Measurements from ENCODE around the gene ADTRP. TPM values are rescaled to one million over a fixed set of nuclear protein-coding genes. Genes with fewer than 3 reads are reported as not detected.

The ADTRP gene
- total and polyA plus RNA-seq, 2 donors (not counting 1 experiment from before 2014, with no cell fraction given): 0.18 to 1.2 TPM

DNA sequence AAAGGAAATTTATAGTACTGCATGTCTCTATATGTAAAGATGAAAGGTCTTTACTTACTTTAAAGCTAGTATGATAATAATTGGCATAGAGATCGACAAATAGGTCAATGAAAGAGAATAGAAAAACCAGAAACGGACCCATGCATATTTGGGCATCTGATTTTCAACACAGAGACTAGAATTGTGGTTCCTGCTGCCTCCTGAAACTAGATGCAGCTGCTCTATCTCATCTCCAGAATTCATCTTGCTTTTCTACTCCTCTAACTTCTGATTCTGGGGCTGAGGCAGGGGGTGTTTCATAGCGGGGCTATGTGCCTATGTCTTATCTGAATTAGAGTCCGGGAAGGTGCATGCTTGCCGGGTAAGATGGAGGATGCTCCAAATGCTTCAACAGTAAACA, 105.9 kb downstream of the ADTRP start:
- no peak for ATAC-seq (ENCODE audit: low read depth)
- Histone ChIP-seq H3K9me3 (ENCODE audit: control extremely low read depth in 1 of 3, control insufficient read depth in 2 of 3, insufficient read depth in 1 of 3, low read length in 2 of 3) (no peaks in the 10 kb centered on the region), H3K4me3 (ENCODE audit: control extremely low read depth in 1 of 5, extremely low read depth in 1 of 5, insufficient read depth in 1 of 5, low read depth in 2 of 5, low read length in 4 of 5) (no peak overlapping the region), H3K36me3 (replicated peaks in 1 of 2; ENCODE audit: control extremely low read depth in 1 of 2, control insufficient read depth in 1 of 2, extremely low read depth in 1 of 2, insufficient read depth in 2 of 2, low read length in 1 of 2) (no peaks in the 10 kb centered on the region), H3K27me3 (replicated peaks in 1 of 4; ENCODE audit: control extremely low read depth in 1 of 4, control insufficient read depth in 3 of 4, insufficient read depth in 4 of 4, low read length in 3 of 4) (peaks cover 0 to 8% (median 4%) of the 10 kb centered on the region in 4 experiments), H4K20me1 (ENCODE audit: control insufficient read depth, insufficient read depth, low read length, poor library complexity, severe bottlenecking) (no peaks in the 10 kb centered on the region), H2AFZ (ENCODE audit: insufficient read depth, low read depth, low read length, poor library complexity, severe bottlenecking) (no peak overlapping the region), H3K27ac (ENCODE audit: low read length in 2 of 2) (no peak overlapping the region), H3K4me2 (replicated peaks; ENCODE audit: low read depth, low read length, poor library complexity, severe bottlenecking) (no peak overlapping the region), H3K4me1 (ENCODE audit: control insufficient read depth in 2 of 2, insufficient read depth in 2 of 2, low read length in 2 of 2) (no peaks in the 10 kb centered on the region), H3K79me2 (ENCODE audit: control insufficient read depth, insufficient read depth, low read length) (no peaks in the 10 kb centered on the region), H3K9ac (ENCODE audit: low read length) (no peak overlapping the region)
- Mint-ChIP-seq H3K4me3 (no peak overlapping the region), H3K27ac (no peak overlapping the region), H3K4me1 (no peaks in the 10 kb centered on the region), H3K27me3 (peaks cover 26% of the 10 kb centered on the region), H3K9me3 (ENCODE audit: insufficient read depth) (no peaks in the 10 kb centered on the region)
- CTCF ChIA-PET: interaction anchor here (1.0 to 1.6 kb wide), 2 partner anchors 617 to 618 kb away, joined by 3 to 5 read pairs; no protein-coding TSS in a partner anchor
- POLR2A ChIA-PET: no interaction called here
- TF ChIP-seq EZH2 (IDR thresholded peaks at IDR 0.05; ENCODE audit: borderline replicate concordance, insufficient read depth, low read depth, low read length, poor library complexity, severe bottlenecking): no peak
- TF ChIP-seq, protein P1, sequence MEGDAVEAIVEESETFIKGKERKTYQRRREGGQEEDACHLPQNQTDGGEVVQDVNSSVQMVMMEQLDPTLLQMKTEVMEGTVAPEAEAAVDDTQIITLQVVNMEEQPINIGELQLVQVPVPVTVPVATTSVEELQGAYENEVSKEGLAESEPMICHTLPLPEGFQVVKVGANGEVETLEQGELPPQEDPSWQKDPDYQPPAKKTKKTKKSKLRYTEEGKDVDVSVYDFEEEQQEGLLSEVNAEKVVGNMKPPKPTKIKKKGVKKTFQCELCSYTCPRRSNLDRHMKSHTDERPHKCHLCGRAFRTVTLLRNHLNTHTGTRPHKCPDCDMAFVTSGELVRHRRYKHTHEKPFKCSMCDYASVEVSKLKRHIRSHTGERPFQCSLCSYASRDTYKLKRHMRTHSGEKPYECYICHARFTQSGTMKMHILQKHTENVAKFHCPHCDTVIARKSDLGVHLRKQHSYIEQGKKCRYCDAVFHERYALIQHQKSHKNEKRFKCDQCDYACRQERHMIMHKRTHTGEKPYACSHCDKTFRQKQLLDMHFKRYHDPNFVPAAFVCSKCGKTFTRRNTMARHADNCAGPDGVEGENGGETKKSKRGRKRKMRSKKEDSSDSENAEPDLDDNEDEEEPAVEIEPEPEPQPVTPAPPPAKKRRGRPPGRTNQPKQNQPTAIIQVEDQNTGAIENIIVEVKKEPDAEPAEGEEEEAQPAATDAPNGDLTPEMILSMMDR (IDR thresholded peaks at IDR 0.05): no peak
- DNase-seq: no peak
- WGBS (ENCODE audit: insufficient coverage): 96% methylated on average over 3 of the region's 5 CpGs
- intact Hi-C loops (cut with micrococcal nuclease): no loop called here

DNA sequence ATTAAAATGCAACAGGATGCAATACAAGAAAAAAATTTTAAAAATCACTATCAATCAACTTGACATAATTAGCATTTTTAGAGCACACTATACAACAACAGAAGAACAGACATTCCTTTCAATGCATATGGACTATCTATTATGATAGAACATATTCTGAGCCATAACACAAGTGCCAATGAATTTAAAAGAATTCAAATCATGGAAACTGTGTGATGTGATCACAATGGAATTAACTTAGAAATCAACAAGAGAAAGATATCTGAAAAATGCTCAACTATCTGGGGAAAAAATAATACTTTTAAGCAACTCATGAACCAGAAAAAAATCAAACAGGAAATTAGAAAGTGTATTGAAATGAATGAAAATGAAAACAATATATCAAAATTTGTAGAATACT, 106.3 kb downstream of the ADTRP start:
- H3K27ac Mint-ChIP-seq: no peak overlapping the region
- no peak for TF ChIP-seq EZH2 (IDR thresholded peaks at IDR 0.05; ENCODE audit: borderline replicate concordance, insufficient read depth, low read depth, low read length, poor library complexity, severe bottlenecking)
- TF ChIP-seq, protein P1 (IDR thresholded peaks at IDR 0.05): no peak
- Histone ChIP-seq H4K20me1 (ENCODE audit: control insufficient read depth, insufficient read depth, low read length, poor library complexity, severe bottlenecking) (no peaks in the 10 kb centered on the region), H3K4me3 (ENCODE audit: control extremely low read depth in 1 of 5, extremely low read depth in 1 of 5, insufficient read depth in 1 of 5, low read depth in 2 of 5, low read length in 4 of 5) (no peak overlapping the region), H3K4me1 (ENCODE audit: control insufficient read depth in 2 of 2, insufficient read depth in 2 of 2, low read length in 2 of 2) (no peaks in the 10 kb centered on the region), H3K9ac (ENCODE audit: low read length) (no peak overlapping the region), H3K27ac (ENCODE audit: low read length in 2 of 2) (no peak overlapping the region), H3K4me2 (replicated peaks; ENCODE audit: low read depth, low read length, poor library complexity, severe bottlenecking) (no peak overlapping the region), H3K27me3 (replicated peaks in 1 of 4; ENCODE audit: control extremely low read depth in 1 of 4, control insufficient read depth in 3 of 4, insufficient read depth in 4 of 4, low read length in 3 of 4) (peaks cover 0 to 8% (median 4%) of the 10 kb centered on the region in 4 experiments), H3K9me3 (ENCODE audit: control extremely low read depth in 1 of 3, control insufficient read depth in 2 of 3, insufficient read depth in 1 of 3, low read length in 2 of 3) (no peaks in the 10 kb centered on the region), H3K36me3 (replicated peaks in 1 of 2; ENCODE audit: control extremely low read depth in 1 of 2, control insufficient read depth in 1 of 2, extremely low read depth in 1 of 2, insufficient read depth in 2 of 2, low read length in 1 of 2) (no peaks in the 10 kb centered on the region), H2AFZ (ENCODE audit: insufficient read depth, low read depth, low read length, poor library complexity, severe bottlenecking) (no peak overlapping the region), H3K79me2 (ENCODE audit: control insufficient read depth, insufficient read depth, low read length) (no peaks in the 10 kb centered on the region)
- no peak for DNase-seq
- POLR2A ChIA-PET: no interaction called here
- H3K9me3 Mint-ChIP-seq (ENCODE audit: insufficient read depth): no peaks in the 10 kb centered on the region
- intact Hi-C loops (cut with micrococcal nuclease): no loop called here
- CTCF ChIA-PET: interaction anchor here (1.0 to 1.6 kb wide), 2 partner anchors 617 to 618 kb away, joined by 3 to 5 read pairs; no protein-coding TSS in a partner anchor
- no peaks in the 10 kb centered on the region for H3K4me1 Mint-ChIP-seq
- ATAC-seq (ENCODE audit: low read depth): no peak
- no peak overlapping the region for H3K4me3 Mint-ChIP-seq
- H3K27me3 Mint-ChIP-seq: peaks cover 26% of the 10 kb centered on the region

All from B cell (primary cell).